GM12878 (cell line): Measurements from ENCODE around the gene TMEM256. TPM values are rescaled to one million over a fixed set of nuclear protein-coding genes. Genes with fewer than 3 reads are reported as not detected.

Source experiments
- ATAC-seq: fragments of 200-7000 bp; cut with Tn5 transposase; 3 replicates; pipeline ENCODE4 v1.9.1; 2020; ENCODE audit warnings: mild to moderate bottlenecking, moderate library complexity
- BruUV-seq: library from RNA; stranded (reverse); fragments of 400-500 nt; replicated peaks from 2 replicates; lab custom pipeline; 2021; lab: Mats Ljungman, UMichigan
- CTCF ChIA-PET: fragments of 300-600 bp; sonication (Branson Sonifier 250); formaldehyde crosslinking; extraction: SDS; loops from one replicate; lab custom pipeline; 2021; ENCODE audit warnings: inconsistent platforms; lab: Yijun Ruan, JAX
- POLR2A ChIA-PET: fragments of 350-600 bp; formaldehyde crosslinking; extraction: SDS; loops from one replicate; lab custom pipeline; 2021; ENCODE audit warnings: inconsistent platforms; lab: Charles Lee
- RAD21 ChIA-PET: fragments of 300-600 bp; sonication (Branson Sonifier 250); formaldehyde crosslinking; loops from one replicate; lab custom pipeline; 2023; ENCODE audit warnings: antibody characterized with exemption; ENCODE audit not compliant: unreplicated experiment; lab: Charles Lee
- SMC1A ChIA-PET: fragments of 300-600 bp; sonication (Branson Sonifier 250); formaldehyde crosslinking; loops from one replicate; lab custom pipeline; 2023; ENCODE audit not compliant: unreplicated experiment, uncharacterized antibody; lab: Charles Lee
- DNase-seq: peaks from one replicate; pipeline ENCODE4 v3.0.0-alpha.2; 2011; ENCODE audit warnings: low read depth, low spot score
- FAIRE-seq: peaks from 3 replicates; lab custom pipeline; 2011; peaks lifted over from hg19 to GRCh38; lab: Jason Lieb, UNC
- H2AFZ ChIP-seq: 2 replicates; pipeline ENCODE4 v1.6.0; 2011; ENCODE audit warnings: low read depth, low read length, control low read depth; ENCODE audit not compliant: control insufficient read depth
- H3K27ac ChIP-seq: 2 replicates; pipeline ENCODE4 v1.5.1; 2011; ENCODE audit warnings: control low read depth; ENCODE audit not compliant: control insufficient read depth, insufficient read depth
- H3K27me3 ChIP-seq, 2 experiments: replicated peaks in 1 of 2; 2 replicates each; pipeline versions ENCODE4 v1.6.0 to v1.6.1; 2011; ENCODE audit warnings: low read length in 1 of 2; ENCODE audit not compliant: control insufficient read depth in 2 of 2, insufficient read depth in 2 of 2
- H3K36me3 ChIP-seq, 2 experiments: 2 replicates each; pipeline ENCODE4 v1.5.1; 2011; ENCODE audit warnings: low read length in 1 of 2; ENCODE audit not compliant: control insufficient read depth in 2 of 2, insufficient read depth in 2 of 2
- H3K4me1 ChIP-seq: 2 replicates; pipeline ENCODE4 v1.6.1; 2011; ENCODE audit warnings: mild to moderate bottlenecking, low read length, moderate library complexity, mixed read lengths; ENCODE audit not compliant: control insufficient read depth, insufficient read depth
- H3K4me2 ChIP-seq: 2 replicates; pipeline ENCODE4 v1.6.0; 2011; ENCODE audit warnings: control low read depth; ENCODE audit not compliant: control insufficient read depth, insufficient read depth
- H3K4me3 ChIP-seq: fragments of 200-600 bp; sonication (generic); 2 replicates; pipeline ENCODE4 v1.5.1; 2016
- H3K79me2 ChIP-seq: 2 replicates; pipeline ENCODE4 v1.6.0; 2011; ENCODE audit warnings: low read length; ENCODE audit not compliant: control insufficient read depth, insufficient read depth
- H3K9ac ChIP-seq: 2 replicates; pipeline ENCODE4 v1.8.0; 2011; ENCODE audit warnings: low read length, control low read depth, mixed read lengths; ENCODE audit not compliant: control insufficient read depth, insufficient read depth
- H3K9me3 ChIP-seq: replicated peaks from 3 replicates; pipeline ENCODE4 v1.5.1; 2011; ENCODE audit warnings: mild to moderate bottlenecking, low read length; ENCODE audit not compliant: control insufficient read depth, insufficient read depth
- H4K20me1 ChIP-seq: 2 replicates; pipeline ENCODE4 v1.6.0; 2011; ENCODE audit not compliant: control insufficient read depth, insufficient read depth
- ELK1 ChIP-seq: IDR thresholded peaks from 2 replicates; pipeline ENCODE4 v1.6.1; 2012; ENCODE audit warnings: low read depth, low read length, improper control_type of control experiment
- KLF5 ChIP-seq: fragments of 450-650 bp; IDR thresholded peaks from 2 replicates; pipeline ENCODE4 v1.6.1; 2014; ENCODE audit warnings: mild to moderate bottlenecking; ENCODE audit not compliant: partially characterized antibody
- MLLT1 ChIP-seq: fragments of 450-650 bp; IDR thresholded peaks from 2 replicates; pipeline ENCODE4 v1.6.1; 2016; ENCODE audit warnings: mild to moderate bottlenecking
- SIN3A ChIP-seq: IDR thresholded peaks from 2 replicates; pipeline ENCODE4 v1.6.1; 2012; ENCODE audit warnings: low read depth, low read length, improper control_type of control experiment
- ZNF207 ChIP-seq: fragments of 450-650 bp; IDR thresholded peaks from 2 replicates; pipeline ENCODE4 v1.6.1; 2014; ENCODE audit warnings: antibody characterized with exemption, mild to moderate bottlenecking, borderline replicate concordance
- WGBS: methylation state at CpG from one replicate; pipeline ENCODE4 v1.1.6; 2016; ENCODE audit warnings: low lambda C conversion rate; ENCODE audit not compliant: insufficient replicate concordance, insufficient coverage; ENCODE audit errors: missing lambda C conversion rate; 5-methylcytosine and 5-hydroxymethylcytosine counted together
- in situ Hi-C: fragments of 300-500 bp; cut with MboI; formaldehyde crosslinking; loops from 9 replicates; pipeline ENCODE4 v1.14.3; 2018; ENCODE audit warnings: mixed read lengths
- intact Hi-C: fragments of 100-400 bp; cut with micrococcal nuclease; formaldehyde crosslinking; loops from one replicate; pipeline ENCODE4 v1.14.2; 2022; ENCODE audit not compliant: unreplicated experiment
- polyA plus RNA-seq, 11 experiments: library from polyadenylated mRNA; depleted of rRNA in 4 of 11; unstranded in 6 of 11; stranded (reverse) in 5 of 11; fragments of >200 nt; fragmentation: Nextera tagmentation in 4 of 11; fragmentation: Illumina TruSeq in 1 of 11; extraction: Ambion mirVana in 4 of 11; extraction: Trizol in 1 of 11; gene quantifications; 1 replicate in 1 of 11; 2 replicates in 10 of 11; pipeline versions ENCODE4 v1.2.1 to v1.2.3, GENCODE V29; 2011 to 2016; ENCODE audit warnings: inconsistent platforms in 2 of 11, missing spikeins in 2 of 11, low read depth in 1 of 11
- total RNA-seq, 4 experiments: library from RNA; depleted of rRNA in 3 of 4; stranded (reverse); fragments of >200 nt in 3 of 4; fragmentation: Illumina TruSeq in 1 of 4; extraction: Trizol in 1 of 4; gene quantifications; 2 replicates each; pipeline versions ENCODE4 v1.2.1 to v1.2.3, GENCODE V29; 2013 to 2021

TMEM256 gene
- total and polyA plus RNA-seq, 10 of the 15 experiments (the other 5 are each of a cell fraction or from before 2014, with no cell fraction given): 57.3 to 342 (median 95.7) TPM

- TF ChIP-seq MLLT1: no peak
- no peak for TF ChIP-seq KLF5
- no peak for TF ChIP-seq ELK1
- no peak for TF ChIP-seq ZNF207
- no peak for TF ChIP-seq SIN3A
- Histone ChIP-seq H3K4me1 (peaks cover 32% of the 10 kb centered on the region), H3K79me2 (peaks cover 5% of the 10 kb centered on the region), H3K4me3 (0 out of 2 replicates have a peak overlapping the region, but pooled peaks have one; percentile 1), H3K27ac (no peak overlapping the region), H3K4me2 (peak overlapping the region; percentile 89; the same call in 1 of the 2 replicates), H3K9ac (no peak overlapping the region), H3K9me3 (no peaks in the 10 kb centered on the region), H2AFZ (no peak overlapping the region), H3K27me3 (peaks cover 0 to 4% of the 10 kb centered on the region in 2 experiments; a peak in 3 of 4 replicates), H4K20me1 (no peaks in the 10 kb centered on the region), H3K36me3 (no peaks in the 10 kb centered on the region)
- CTCF ChIA-PET: interaction anchor here (0.6 to 2.8 kb wide), 7 partner anchors 13 to 186 kb away, joined by 3 to 20 read pairs (median 3); partner anchors contain the start of genes NEURL4, SAT2 and SENP3
- no peak for ATAC-seq
- FAIRE-seq: no peak
- RAD21 ChIA-PET: interaction anchor here (0.6 to 2.5 kb wide), 7 partner anchors 11 to 119 kb away, joined by 3 to 12 read pairs (median 3); partner anchors contain the start of genes SENP3 and TMEM256
- POLR2A ChIA-PET: interaction anchor here (0.6 to 8.2 kb wide), 16 partner anchors 10 to 177 kb away, joined by 3 to 63 read pairs (median 4); partner anchors contain the start of genes POLR2A, SENP3 and TMEM256
- in situ Hi-C loops (no loop called here), intact Hi-C loops (no loop called here)
- DNase-seq: no peak
- 78% methylated on average over 6 of the region's 7 CpGs for WGBS
- SMC1A ChIA-PET: interaction anchor here (0.6 to 1.9 kb wide), 8 partner anchors 10 to 249 kb away, joined by 3 to 8 read pairs (median 4); partner anchors contain the start of genes SLC35G6 and ZBTB4
- no TSS peak for BruUV-seq
Observed at GRCh38 chr17:7441266-7441665, 37.4 kb upstream of the TMEM256 start.
